Right renal pelvis (tissue), 4 donors: ENCODE measurements around the gene RAP2B. TPM values are rescaled to one million over a fixed set of nuclear protein-coding genes. Genes with fewer than 3 reads are reported as not detected.
"Not testable (repeated sequence)": the region's sequence is repeated elsewhere in the genome, so short reads cannot be mapped to it uniquely, and the experiment has no call there.

Experiments used
- DNase-seq, 4 donors: peaks; one replicate each; pipeline ENCODE4 v3.0.0-alpha.2; 2013; ENCODE audit warnings: low read depth in 4 of 4, low spot score in 3 of 4, missing footprints in 1 of 4
- polyA plus RNA-seq, 4 donors: library from polyadenylated mRNA; unstranded; fragments of 120-200 nt; gene quantifications; one replicate each; pipeline ENCODE4 v1.2.1, GENCODE V29; 2013; ENCODE audit not compliant: insufficient read length in 4 of 4

Gene RAP2B
- polyA plus RNA-seq, 4 donors, result 6.9 to 7.9 (median 7.7) TPM

GRCh38 chr3:153190923-153191322 lies 28.9 kb downstream of the RAP2B start:
- DNase-seq, result no peak

- no peak for DNase-seq
These were observed 30.3 kb downstream of the RAP2B start for GRCh38 chr3:153192327-153192726.

- not testable (repeated sequence) for DNase-seq
These were observed 31.9 kb downstream of the RAP2B start for GRCh38 chr3:153193786-153194476.

GRCh38 chr3:153195349-153195879 lies 33.4 kb downstream of the RAP2B start:
- no peak for DNase-seq

GRCh38 chr3:153209596-153209995 lies 47.6 kb downstream of the RAP2B start:
- DNase-seq, result no peak

GRCh38 chr3:153210146-153210545 lies 48.1 kb downstream of the RAP2B start:
- no peak for DNase-seq

GRCh38 chr3:153210660-153211059 lies 48.6 kb downstream of the RAP2B start:
- no peak for DNase-seq

- no peak for DNase-seq
These were observed 53.5 kb downstream of the RAP2B start for GRCh38 chr3:153215497-153215896.

GRCh38 chr3:153215966-153216365 lies 53.9 kb downstream of the RAP2B start:
- peak in 3 of 4 donors; percentile 31 to 49 (median 33) for DNase-seq

- DNase-seq, result no peak
These were observed 54.9 kb downstream of the RAP2B start for GRCh38 chr3:153216928-153217327.

- DNase-seq, result no peak
These were observed 57.1 kb downstream of the RAP2B start for GRCh38 chr3:153219146-153219545.
